Body of pancreas (tissue), 4 donors: ENCODE data around the gene ELAVL4.

Experiments
- CTCF ChIP-seq, 7 experiments: fragments of 450-650 bp in 4 of 7; fragments of 200-600 bp in 3 of 7; sonication (generic) in 3 of 7; IDR thresholded peaks; one replicate each; pipeline ENCODE4 v1.5.1; 2016 to 2019; ENCODE audit warnings: antibody characterized with exemption in 7 of 7
- POLR2A ChIP-seq, 3 donors: fragments of 450-650 bp; IDR thresholded peaks; one replicate each; pipeline ENCODE4 v1.6.1; 2016; ENCODE audit warnings: antibody characterized with exemption in 3 of 3, mild to moderate bottlenecking in 2 of 3

DNA sequence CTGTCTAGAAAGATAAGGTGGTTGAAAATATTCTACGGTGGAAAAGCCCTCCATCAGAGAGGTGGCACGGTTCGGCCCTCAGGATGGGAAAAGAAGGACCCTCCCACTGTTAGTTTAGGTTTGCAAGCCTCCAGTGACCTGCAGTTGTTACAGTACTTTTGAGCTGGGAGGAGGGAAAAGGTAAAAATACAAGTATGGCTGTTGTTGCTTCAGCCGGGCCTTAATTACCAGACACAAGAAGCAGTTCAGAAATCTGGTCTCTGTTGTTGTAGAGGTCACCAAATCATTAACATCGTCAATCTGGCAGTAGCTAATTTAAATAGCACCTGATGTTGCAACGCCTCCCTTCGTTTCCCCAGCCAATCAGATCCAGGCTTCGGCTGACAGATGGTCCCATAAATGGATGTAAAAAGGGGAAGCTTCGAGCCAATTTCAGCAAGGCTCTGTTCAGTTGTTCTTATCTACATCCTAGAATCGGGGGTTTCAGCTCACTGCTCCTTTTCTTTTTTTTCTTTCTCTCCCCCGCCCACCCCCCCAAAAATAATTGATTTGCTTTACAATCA is at the start of gene ELAVL4:
- TF ChIP-seq CTCF (IDR thresholded peaks at IDR 0.05), result no peak
- TF ChIP-seq POLR2A (IDR thresholded peaks at IDR 0.05), result no peak
